ENCODE data around the gene PLA2G4C. TPM values are rescaled to one million over a fixed set of nuclear protein-coding genes. Genes with fewer than 3 reads are reported as not detected.

Gene PLA2G4C
- total and polyA plus RNA-seq, 2 of the 8 experiments (the other 6 are each of a cell fraction or from before 2014, with no cell fraction given) = 14.9 to 20.5 TPM

- no peak for DNase-seq (ENCODE audit: low read depth in 1 of 2, low spot score in 2 of 2)
- no peaks in the 10 kb centered on the region for H3K79me1 ChIP-seq (ENCODE audit: low read depth, low read length)
- H4K8ac ChIP-seq (ENCODE audit: extremely low read depth, insufficient read depth, low read length) = no peak overlapping the region
- H3K23ac ChIP-seq (ENCODE audit: insufficient read length) = no peak overlapping the region
- no peak overlapping the region for H2BK5ac ChIP-seq (ENCODE audit: low read depth, low read length)
- no peaks in the 10 kb centered on the region for H3K23me2 ChIP-seq (ENCODE audit: low read depth, low read length)
- no peaks in the 10 kb centered on the region for H3K4me1 ChIP-seq (replicated peaks in 1 of 4; ENCODE audit: control insufficient read depth in 3 of 4, insufficient read depth in 4 of 4, low read length in 3 of 4)
- H3K4ac ChIP-seq (replicated peaks; ENCODE audit: insufficient read length, low read depth, low read length) = no peak overlapping the region
- no peak overlapping the region for H3K4me3 ChIP-seq (ENCODE audit: extremely low read depth in 1 of 4, insufficient read depth in 2 of 4, low read depth in 3 of 4, low read length in 4 of 4)
- H2BK15ac ChIP-seq (ENCODE audit: low read length) = no peak overlapping the region
- H2BK120ac ChIP-seq (replicated peaks; ENCODE audit: low read depth, low read length) = no peak overlapping the region
- no peak overlapping the region for H3K18ac ChIP-seq (ENCODE audit: extremely low read depth, low read length)
- peaks cover 7 to 31% (median 24%) of the 10 kb centered on the region in 4 experiments for H3K36me3 ChIP-seq (ENCODE audit: control insufficient read depth in 2 of 4, insufficient read depth in 4 of 4, low read length in 3 of 4)
- H3K14ac ChIP-seq (ENCODE audit: insufficient read length) = no peak overlapping the region
- no peak overlapping the region for H2AK5ac ChIP-seq (ENCODE audit: low read depth, low read length)
- H2AFZ ChIP-seq (ENCODE audit: low read length) = no peak overlapping the region
- H3K9ac ChIP-seq (replicated peaks in 1 of 4; ENCODE audit: extremely low read depth in 1 of 4, low read depth in 3 of 4, low read length in 3 of 4) = no peak overlapping the region
- CTCF ChIA-PET (ENCODE audit: partially characterized antibody) = interaction anchor here (3.0 kb wide), 1 partner anchor 21 kb away, joined by 12 read pairs; no protein-coding TSS in a partner anchor
- no peaks in the 10 kb centered on the region for H3K79me2 ChIP-seq (ENCODE audit: control insufficient read depth in 1 of 2, insufficient read depth in 2 of 2, low read length in 2 of 2)
- H2BK20ac ChIP-seq (ENCODE audit: low read length) = no peak overlapping the region
- H3K4me2 ChIP-seq (ENCODE audit: insufficient read depth in 1 of 2, low read depth in 2 of 2, low read length in 2 of 2) = no peak overlapping the region
- H2BK12ac ChIP-seq (ENCODE audit: low read depth, low read length) = no peak overlapping the region
- WGBS, 2 experiments (ENCODE audit: extremely low coverage in 1 of 2, insufficient coverage in 1 of 2, insufficient read length in 1 of 2, insufficient replicate concordance in 2 of 2, low coverage in 1 of 2, low lambda C conversion rate in 2 of 2, missing lambda C conversion rate in 1 of 2) = 81% methylated on average over 6 of the region's 6 CpGs; no CpG with 5 or more reads in 1 of the 2 experiments
- H4K91ac ChIP-seq (replicated peaks; ENCODE audit: insufficient read length, low read length) = no peak overlapping the region
- H3K27ac ChIP-seq (ENCODE audit: low read depth, low read length) = no peak overlapping the region
- peaks cover 0 to 1% of the 10 kb centered on the region in 2 experiments for H4K20me1 ChIP-seq (replicated peaks in 1 of 2; ENCODE audit: control insufficient read depth in 1 of 2, insufficient read depth in 2 of 2, low read length in 2 of 2)
- no peak for FAIRE-seq
- POLR2A ChIA-PET (ENCODE audit: partially characterized antibody) = no interaction called here
- no peaks in the 10 kb centered on the region for H3K27me3 ChIP-seq (replicated peaks in 1 of 4; ENCODE audit: control insufficient read depth in 3 of 4, extremely low read depth in 1 of 4, insufficient read depth in 3 of 4, low read length in 3 of 4)
- no peak overlapping the region for H3K56ac ChIP-seq (replicated peaks; ENCODE audit: insufficient read length, low read depth, low read length)
- no peak overlapping the region for H4K5ac ChIP-seq (ENCODE audit: insufficient read length, low read depth, low read length)
- no peaks in the 10 kb centered on the region for H3K9me3 ChIP-seq (ENCODE audit: insufficient read depth in 2 of 2, low read depth in 1 of 2, low read length in 1 of 2)
- no peak for TF ChIP-seq SRF (IDR thresholded peaks at IDR 0.05; ENCODE audit: low read depth, low read length)
- no peak for TF ChIP-seq EP300 (IDR thresholded peaks at IDR 0.05; ENCODE audit: borderline replicate concordance in 1 of 2, low read depth in 2 of 2, low read length in 2 of 2)
- no peak for TF ChIP-seq RNF2 (IDR thresholded peaks at IDR 0.05; ENCODE audit: borderline replicate concordance, low read depth, low read length, missing control alignments, poor library complexity, severe bottlenecking)
Observed at GRCh38 chr19:48133094-48133493, 22.5 kb upstream of the PLA2G4C start.
